ENCODE measurements around the gene SCFD1.
A peak's percentile ranks its signal among the peaks of the same experiment; 100 is the strongest.
"Not testable (repeated sequence)": the region's sequence is repeated elsewhere in the genome, so short reads cannot be mapped to it uniquely, and the experiment has no call there.

The SCFD1 gene

DNA sequence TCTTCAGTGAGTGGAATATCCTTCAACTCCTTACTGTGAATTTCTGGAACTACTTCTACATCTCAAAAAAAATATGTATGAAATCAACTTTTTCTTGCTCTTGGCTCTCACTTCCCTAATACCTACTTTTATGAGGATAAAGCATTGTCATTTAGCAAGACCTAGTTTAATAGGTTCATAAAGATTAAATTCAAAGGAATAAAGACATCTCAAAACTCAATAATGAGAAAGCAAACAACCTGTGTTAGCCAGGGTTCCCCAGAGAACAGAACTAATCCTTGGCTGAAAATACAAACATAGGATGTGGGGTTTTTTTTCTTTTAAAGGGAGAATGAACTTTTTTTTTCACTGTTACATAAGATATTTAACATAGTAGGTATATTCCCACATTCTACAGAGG, 57.9 kb downstream of the SCFD1 start:
- no peak for DNase-seq

DNA sequence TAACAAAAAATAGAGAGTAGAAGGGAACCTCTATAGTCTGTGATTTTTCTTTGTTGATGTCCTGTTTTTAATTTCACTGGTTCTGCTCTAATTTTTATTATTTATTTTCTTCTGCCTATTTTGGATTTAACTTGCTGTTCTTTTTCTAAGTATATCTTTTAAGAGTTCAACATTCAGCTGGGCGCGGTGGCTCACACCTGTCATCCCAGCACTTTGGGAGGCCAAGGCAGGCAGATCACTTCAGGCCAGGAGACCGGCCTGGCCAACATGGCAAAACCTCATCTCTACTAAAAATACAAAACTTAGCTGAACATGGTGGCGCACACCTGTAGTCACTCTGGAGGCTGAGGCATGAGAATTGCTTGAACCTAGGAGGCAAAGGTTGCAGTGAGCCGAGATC, 58.7 kb downstream of the SCFD1 start:
- not testable (repeated sequence) for DNase-seq

DNA sequence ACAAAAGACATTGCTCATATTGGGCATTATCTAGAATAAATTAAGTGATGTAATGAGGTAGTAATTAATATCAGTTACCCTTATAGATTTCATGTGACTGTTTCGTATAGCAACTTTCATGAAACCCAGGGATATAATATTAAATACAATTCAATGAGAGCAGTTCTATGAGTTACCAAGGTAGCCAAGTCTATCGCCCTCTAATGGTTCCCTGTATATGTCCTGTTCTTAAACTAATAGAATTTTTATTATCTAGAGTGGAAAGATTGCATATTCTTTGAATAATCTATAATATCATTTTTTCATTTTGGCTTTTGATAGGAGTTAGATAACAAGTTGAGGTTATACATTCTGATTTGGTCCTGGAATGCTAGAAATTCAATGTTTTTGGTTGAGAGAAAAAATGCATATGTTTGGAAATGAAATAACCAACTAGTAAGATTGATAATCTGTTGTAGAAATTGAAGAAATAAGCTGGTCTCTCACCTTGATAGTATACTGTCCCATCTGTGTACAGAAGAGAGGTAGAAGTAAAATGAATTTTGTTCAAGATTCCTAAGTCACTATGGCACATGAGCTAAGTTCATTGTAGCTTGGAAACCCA, 59.7 kb downstream of the SCFD1 start:
- DNase-seq: no peak

DNA sequence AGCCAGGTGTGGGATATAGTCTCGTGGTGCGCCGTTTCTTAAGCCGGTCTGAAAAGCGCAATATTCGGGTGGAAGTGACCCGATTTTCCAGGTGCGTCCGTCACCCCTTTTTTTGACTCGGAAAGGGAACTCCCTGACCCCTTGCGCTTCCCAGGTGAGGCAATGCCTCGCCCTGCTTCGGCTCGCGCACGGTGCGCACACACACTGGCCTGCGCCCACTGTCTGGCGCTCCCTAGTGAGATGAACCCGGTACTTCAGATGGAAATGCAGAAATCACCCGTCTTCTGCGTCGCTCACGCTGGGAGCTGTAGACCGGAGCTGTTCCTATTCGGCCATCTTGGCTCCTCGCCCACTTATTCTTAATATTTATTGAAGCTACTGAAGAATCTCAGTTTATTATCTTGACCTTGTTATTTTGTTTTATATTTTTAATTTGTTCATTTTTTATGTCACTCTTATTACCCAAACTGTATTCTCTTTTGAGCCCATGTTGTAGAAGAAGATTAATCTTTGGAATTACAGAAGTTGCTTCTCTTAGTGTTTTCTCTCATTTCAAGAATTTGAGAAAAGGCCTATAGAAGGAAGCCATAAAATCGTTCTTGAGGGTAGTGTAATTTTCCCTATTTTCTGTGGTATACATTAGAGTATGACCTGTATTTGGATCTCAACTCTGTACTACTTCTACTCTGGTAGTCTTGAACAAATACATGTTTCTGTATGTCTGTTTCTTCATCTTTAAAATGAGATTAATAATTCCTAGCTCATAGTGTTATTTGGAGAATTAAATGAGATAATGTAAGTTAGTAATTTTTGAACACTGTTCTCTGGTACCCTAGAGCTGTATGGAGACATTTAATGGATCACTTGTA, 68.6 kb downstream of the SCFD1 start:
- DNase-seq: peak; percentile 8

DNA sequence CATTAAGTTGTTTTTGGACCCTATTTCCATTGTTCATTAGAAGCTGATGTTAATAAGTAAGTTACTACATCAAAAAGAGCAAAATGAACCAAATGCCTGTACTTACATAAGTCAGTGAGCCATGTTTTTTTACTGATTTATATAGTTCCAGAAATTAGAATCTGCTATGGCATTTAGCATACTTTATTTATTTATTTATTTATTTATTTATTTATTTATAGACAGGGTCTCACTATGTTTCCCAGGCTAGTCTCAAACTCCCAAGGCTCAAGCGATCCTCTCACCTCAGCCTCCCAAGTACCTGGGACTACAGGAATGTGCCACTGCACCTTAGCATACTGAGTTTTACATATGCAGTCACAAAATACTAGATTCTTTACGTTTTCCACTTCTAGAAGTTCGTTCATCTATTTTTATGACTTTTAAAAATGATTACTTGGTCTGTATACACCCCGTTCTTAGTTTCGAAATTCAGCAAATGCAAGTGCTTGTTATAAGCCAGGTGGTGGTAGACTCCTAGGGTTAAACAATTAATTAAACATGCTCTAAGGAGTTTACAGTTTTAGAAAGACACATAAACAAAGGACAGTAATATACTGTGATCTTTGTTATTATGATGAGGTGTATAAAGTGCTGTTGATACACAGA, 69.8 kb downstream of the SCFD1 start:
- no peak for DNase-seq

DNA sequence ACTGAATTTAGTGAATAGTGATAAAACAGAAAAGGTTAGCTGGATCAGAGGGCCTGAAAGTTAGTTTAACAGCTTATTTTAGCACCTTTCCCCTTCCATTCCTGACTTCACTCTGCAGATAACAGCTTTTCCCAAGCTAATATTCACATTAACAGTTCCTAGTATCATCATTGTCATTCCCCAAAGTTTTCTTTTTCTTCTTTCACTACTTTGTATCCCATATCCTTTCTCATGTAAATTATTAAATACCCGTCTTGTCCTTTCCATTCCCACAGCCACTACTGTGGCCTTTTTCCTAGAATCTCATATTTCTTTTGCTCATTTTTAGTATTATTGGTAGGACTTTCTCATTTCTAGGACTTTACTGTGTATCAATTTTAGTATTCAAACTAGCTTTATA, 70.5 kb downstream of the SCFD1 start:
- no peak for DNase-seq

DNA sequence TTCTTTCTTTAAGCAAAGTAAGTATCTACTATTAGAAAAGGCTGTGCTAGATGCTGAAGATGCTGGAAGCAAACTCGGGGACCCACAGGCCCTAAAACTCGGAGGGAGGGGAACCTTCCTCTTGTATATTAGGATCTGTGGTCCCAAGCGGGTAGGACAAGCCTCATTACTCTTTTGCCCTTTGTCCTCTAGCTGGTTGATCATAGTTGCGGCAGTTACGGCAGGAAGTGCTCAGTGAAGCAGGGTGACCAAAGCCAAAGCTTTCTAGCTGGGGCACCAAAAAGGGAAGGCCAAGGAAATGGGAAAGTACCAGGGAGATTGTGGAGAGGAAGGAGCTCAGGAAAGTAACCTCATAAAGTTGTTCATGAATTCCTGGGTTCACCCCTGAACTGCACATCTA, 76.3 kb downstream of the SCFD1 start:
- DNase-seq: no peak

DNA sequence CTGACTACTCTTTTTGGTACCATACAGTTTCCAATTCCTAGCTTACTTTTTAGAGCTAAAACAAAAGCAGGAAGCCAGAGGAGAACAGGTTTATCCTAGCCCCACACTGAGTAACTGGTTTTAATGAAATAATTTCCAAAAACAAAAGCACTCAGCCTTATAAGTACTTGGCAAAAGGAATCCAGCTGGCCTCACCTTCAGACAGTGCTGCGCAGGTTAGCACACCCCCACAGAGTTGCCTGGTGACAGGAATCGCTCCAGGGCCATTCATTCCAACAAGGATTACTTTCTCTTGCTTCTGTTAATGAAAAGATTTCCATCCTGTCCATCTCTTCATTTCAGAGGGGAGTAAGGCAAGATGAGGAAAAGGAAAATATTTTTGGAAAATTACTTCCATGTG, 84.6 kb downstream of the SCFD1 start:
- DNase-seq: no peak

DNA sequence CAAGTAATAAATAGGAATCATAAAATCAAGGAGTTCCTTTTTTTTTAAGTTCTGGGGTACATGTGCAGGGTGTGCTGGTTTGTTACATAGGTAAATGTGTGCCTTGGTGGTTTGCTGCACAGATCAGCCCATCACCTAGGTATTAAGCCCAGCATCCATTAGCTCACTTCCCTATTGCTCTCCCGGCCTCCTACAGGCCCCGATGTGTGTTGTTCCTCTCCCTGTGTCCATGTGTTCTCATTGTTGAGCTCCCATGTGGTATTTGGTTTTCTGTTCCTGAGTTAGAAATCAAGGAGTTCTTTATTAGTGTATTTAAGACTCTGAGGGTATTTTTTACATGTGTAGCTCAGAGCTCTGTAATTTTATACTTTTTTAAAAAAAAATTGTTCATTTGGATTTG, 86.0 kb downstream of the SCFD1 start:
- no peak for DNase-seq

DNA sequence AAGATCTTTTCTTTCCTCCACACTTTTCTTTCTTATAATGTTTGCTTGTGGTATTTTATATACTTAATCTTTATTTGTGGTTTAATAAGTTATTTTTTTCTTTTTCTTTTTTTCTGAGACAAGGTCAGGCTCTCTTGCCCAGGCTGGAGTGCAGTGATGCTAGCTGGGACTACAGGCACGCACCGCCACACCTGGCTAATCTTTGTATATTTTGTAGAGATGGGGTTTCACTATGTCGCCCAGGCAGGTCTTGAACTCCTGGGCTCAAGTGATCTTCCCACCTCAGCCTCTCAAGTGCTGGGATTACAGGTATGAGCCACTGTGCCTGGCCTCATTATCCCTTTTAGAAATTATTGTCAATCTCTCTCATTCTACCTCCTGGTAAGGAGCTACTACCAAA, 87.1 kb downstream of the SCFD1 start:
- no peak for DNase-seq

DNA sequence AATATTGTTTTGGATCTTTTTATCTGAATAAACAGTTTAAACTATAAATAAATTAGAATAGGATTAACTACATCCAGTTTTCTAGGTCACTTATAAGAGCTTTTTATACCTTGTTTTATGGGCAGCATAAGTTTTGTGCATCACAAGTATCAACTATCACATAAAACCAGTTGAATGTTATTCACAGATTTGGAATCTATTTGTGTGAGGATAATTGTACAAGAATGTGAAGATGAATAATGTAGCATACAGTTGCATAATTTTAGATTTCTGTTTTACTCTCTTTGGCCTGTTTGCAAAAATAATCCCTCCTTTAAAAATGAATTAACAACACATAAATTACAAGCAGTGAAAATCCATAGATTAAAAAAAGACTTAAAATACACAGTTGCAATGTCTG, 88.8 kb downstream of the SCFD1 start:
- no peak for DNase-seq

DNA sequence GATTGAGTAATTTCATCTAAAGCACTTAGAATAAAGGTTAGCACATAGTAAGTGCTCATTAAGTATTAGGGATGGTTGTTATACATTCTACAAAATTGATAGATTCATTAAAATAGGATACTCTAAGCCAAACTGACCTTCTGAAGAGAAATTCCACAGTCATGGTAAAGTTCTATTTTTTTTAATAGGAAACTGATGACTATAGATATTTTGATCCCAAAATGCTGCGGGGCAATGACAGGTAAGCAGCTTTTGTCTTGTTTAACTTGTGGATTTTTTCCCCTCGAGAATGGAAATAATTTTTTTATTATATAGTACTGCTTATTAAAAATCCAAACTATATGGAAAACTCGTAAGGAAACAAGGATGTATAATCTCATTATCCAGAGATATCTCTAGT, 97.0 kb downstream of the SCFD1 start:
- no peak for DNase-seq

DNA sequence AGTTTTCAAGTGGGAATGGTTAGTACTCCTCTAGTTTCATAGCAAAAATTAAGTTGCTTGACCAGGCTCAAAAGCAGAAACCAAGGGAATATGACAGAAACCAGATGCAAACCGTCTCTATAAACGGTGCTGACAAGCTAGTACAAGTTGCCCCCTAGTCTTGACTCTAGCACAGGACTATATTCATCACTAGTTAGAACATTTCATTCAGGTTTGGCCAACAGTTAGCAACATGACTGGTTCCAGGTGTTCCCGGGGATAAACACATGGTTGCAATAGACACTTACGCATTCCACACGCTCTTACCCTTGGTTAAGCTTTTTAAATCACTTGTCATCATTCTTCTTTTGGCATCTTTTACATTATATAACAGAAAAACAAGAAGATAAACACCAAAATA, 103.6 kb downstream of the SCFD1 start:
- DNase-seq: no peak

DNA sequence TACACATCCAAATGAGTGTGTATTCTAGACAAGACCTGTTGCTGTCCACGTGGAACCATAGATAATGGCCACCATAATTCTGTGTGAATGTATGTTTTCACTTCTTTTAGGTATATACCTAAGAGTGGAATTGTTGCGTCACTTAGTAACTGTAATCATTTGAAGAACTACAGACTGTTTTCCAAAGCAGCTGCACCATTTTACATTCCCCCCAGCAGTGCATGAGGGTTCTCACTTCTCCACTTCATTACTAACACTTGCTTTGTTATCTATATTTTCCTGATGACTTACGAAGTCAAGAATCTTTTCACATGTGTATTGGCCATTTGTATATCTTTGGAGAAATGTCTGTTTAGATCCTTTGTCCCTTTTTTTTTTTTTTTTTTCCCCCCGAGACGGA, 106.4 kb downstream of the SCFD1 start:
- DNase-seq: no peak

DNA sequence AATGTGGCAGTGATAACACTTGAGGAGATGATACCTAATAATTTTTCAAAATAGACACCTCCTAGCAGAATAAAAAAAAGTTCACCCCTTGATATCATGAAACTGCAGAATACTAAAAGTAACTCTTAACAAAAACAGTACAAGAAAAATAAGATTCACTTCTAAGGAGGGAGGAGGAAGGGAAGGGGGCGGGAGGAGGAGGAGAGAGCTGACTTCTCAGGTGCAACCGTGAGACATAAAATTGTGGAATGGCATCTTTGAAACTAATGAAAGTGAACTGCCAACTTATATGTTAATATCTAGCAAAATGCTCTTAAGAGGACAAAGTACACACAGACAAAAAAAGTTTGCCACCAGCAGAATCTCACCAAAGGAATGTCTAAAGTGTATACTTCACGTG, 115.8 kb downstream of the SCFD1 start:
- DNase-seq: no peak

DNA sequence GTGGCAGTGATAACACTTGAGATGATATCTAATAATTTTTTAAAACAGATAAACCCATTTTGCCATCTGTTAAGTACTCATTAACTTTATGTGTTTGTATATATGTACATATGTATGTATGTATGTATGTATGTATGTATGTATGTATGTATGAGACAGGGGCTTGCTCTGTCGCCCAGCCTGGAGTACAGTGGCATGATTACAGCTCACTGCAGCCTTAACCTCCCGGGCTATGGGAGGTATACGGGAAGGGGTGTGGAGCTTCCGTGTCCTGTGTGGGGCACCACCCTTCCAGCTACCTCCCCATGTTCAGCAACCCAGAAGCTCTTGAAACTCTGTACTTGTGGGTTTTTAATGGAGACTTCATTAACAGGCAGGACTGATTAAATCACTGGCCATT, 116.9 kb downstream of the SCFD1 start:
- no peak for DNase-seq

DNA sequence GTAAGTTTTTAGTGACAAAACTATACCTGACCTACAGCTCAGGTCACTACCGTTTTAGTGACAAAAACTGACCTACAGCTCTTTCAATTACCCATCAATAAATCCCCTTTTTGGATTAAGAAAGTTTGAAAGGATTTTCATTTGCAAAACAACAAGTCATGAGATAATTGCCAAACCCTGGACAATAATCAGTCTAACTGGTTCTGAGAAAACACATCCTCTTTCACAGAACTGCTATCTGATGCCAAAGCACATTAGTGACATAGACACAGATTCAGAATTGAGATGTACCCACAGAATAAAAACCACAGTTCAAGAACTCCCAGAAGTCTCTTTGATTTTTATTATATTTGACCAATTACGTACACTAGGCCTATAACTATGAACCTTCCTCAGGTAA, 126.2 kb downstream of the SCFD1 start:
- DNase-seq: no peak

DNA sequence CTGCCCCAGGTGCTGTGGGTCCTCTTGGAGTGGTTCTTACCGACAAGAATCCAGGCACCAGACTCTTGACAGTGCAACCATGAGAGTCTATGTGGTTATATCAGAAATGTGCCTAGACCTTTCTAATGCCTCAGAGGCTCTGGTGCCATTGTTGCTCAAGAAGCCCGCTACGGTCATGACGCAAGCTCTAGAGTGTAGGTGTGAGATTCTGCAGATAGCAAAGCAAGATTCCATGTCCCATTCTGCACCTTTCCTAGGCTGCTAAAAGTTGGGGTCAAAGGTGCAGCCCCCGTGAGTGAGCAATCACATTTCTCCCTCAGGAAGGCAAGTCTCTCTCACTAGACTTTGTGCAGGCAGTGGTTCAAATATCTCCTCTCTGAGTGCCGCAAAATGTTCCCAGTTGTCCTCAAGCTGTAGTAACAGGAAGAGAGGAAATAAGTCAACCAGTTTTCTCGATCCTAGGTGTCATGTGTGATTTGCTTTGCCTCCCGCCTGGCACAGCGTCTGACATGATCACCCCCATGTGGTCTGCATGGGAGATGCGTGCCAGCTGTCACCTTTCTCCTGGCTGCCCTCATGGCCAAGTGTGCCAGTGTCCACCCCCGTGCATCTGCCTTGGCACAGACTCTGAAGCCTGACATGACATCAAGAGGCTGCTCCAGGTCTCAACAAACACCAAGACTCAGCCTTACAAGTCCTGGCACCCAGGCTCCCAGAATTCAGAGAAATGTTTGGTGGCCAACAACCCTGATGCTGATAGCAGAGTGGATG, 129.7 kb downstream of the SCFD1 start:
- no peak for DNase-seq

DNA sequence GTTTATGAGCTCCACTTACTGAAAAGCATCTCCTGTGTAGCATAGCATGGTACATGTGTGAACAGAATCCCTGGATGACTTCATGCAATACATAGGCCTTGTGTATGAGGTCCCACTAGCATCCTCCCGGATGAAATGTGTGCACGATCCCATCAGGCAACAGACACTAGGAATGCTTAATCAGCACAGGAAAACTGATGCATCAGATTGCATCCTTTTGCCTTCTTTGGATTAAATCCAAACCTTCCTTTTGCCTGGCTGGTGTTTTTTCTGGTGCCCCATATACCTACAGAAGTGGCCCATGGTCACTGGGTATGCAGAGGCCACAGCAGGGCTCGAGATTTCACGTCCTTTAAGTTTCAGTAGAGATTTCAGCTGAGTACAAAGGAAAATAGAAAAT, 131.3 kb downstream of the SCFD1 start:
- no peak for DNase-seq

DNA sequence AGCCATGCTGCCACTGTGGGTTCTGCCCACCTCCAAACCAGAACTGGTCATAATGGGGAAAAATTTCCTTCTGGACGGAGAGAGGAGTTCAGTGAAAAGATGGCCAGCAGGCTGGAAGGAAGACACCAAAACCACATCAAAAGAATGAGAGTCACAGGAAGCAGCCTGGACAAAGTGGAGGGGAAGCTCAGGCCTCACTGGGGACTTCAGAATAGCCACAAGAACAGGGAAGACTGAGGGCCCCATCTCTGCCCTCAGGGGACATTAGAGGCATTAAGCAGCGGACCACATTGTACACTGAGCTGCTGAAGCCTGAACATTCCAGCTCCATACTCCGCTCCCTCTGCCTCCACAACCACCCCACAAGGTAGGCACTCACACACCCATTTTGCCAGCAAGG, 132.7 kb downstream of the SCFD1 start:
- no peak for DNase-seq

DNA sequence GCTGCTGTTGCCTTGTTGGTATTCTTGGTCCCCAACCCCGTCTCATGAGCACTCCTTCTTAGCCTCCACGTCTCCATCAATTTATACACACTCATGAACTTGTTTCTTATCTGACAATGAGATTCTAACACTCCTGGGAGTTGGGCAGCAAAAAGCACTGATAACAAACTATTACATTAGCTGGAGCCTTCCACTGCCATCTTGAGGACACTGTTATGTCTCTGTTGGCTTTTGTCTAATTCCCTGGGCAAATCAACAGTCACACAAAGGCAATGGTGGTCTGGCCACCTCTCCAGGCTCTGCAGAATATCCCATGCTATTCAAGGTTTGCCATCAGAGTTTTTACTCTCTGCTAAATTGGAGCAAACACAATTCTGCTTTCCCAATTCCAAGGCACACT, 134.5 kb downstream of the SCFD1 start:
- DNase-seq: no peak

DNA sequence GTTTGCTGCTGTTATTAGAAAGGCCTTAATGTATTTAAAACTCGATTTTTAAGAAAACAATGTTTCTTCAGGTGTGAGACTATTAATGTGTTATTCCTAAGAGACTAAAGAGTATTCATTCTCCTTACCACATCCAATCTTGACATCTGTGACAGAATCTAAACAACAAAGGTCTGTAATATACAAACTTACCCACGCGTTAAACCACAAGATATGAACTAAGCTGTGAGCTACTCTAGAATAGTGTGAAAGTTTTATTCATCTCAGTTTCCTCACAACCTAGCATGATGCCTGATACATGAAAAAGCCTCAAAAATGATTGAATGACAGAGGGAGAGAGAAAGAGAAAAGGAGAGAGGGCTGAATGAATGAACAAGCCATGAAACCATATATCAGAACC, 135.0 kb downstream of the SCFD1 start:
- no peak for DNase-seq
